HepG2 (cell line): ENCODE measurements around the gene SGIP1. TPM values are rescaled to one million over a fixed set of nuclear protein-coding genes. Genes with fewer than 3 reads are reported as not detected.
A peak's percentile ranks its signal among the peaks of the same experiment; 100 is the strongest.

Source experiments
- ATAC-seq: fragments of 200-7000 bp; cut with Tn5 transposase; 3 replicates; pipeline ENCODE4 v1.9.1; 2020; ENCODE audit warnings: mild to moderate bottlenecking, moderate library complexity
- BruUV-seq: library from RNA; stranded (reverse); fragments of 400-500 nt; replicated peaks from 2 replicates; lab custom pipeline; 2021; lab: Mats Ljungman, UMichigan
- CTCF ChIA-PET: fragments of 300-600 bp; formaldehyde crosslinking; extraction: SDS; loops from one replicate; lab custom pipeline; 2021; ENCODE audit warnings: low total read pairs, inconsistent platforms, low intra/inter-chr PET ratio; lab: Yijun Ruan, JAX
- POLR2A ChIA-PET: fragments of 350-600 bp; sonication (Branson Sonifier 250); formaldehyde crosslinking; loops from one replicate; lab custom pipeline; 2020; ENCODE audit warnings: antibody characterized with exemption, inconsistent platforms; lab: Yijun Ruan, JAX
- DNase-seq: peaks from one replicate; pipeline ENCODE4 v3.0.0-alpha.2; 2015; ENCODE audit warnings: low spot score
- FAIRE-seq: peaks from 3 replicates; lab custom pipeline; 2011; peaks lifted over from hg19 to GRCh38; lab: Jason Lieb, UNC
- H2AFZ ChIP-seq: one replicate; pipeline ENCODE4 v1.6.1; 2011; ENCODE audit warnings: low read length, inconsistent platforms
- H3K27ac ChIP-seq: fragments of 300-600 bp; 3 replicates; pipeline ENCODE4 v1.8.0; 2011; ENCODE audit warnings: mixed run types, mild to moderate bottlenecking, mixed read lengths, low read length, inconsistent platforms; ENCODE audit not compliant: insufficient read depth; ENCODE audit errors: extremely low read length
- H3K27me3 ChIP-seq, 2 experiments: fragments of 200-600 bp in 1 of 2; 2 replicates in 1 of 2; 3 replicates in 1 of 2; pipeline versions ENCODE4 v1.6.0 to v1.8.0; 2011; ENCODE audit warnings: low read length in 2 of 2, mild to moderate bottlenecking in 2 of 2, moderate library complexity in 2 of 2, inconsistent platforms in 1 of 2; ENCODE audit not compliant: insufficient read depth in 2 of 2, control insufficient read depth in 1 of 2
- H3K36me3 ChIP-seq, 2 experiments: fragments of 200-600 bp in 1 of 2; replicated peaks in 1 of 2; 2 replicates in 1 of 2; 3 replicates in 1 of 2; pipeline versions ENCODE4 v1.5.1 to v1.8.0; 2011; ENCODE audit warnings: low read length in 2 of 2, inconsistent platforms in 1 of 2; ENCODE audit not compliant: insufficient read depth in 2 of 2, control insufficient read depth in 1 of 2
- H3K4me1 ChIP-seq: 2 replicates; pipeline ENCODE4 v1.5.1; 2012; ENCODE audit warnings: low read length, inconsistent platforms; ENCODE audit not compliant: insufficient read depth
- H3K4me2 ChIP-seq: 2 replicates; pipeline ENCODE4 v1.6.0; 2011; ENCODE audit warnings: low read depth, low read length, inconsistent platforms
- H3K4me3 ChIP-seq, 3 experiments: fragments of 200-600 bp in 1 of 3; sonication (generic), shearing (Covaris generic) in 1 of 3; replicated peaks in 1 of 3; 2 replicates each; pipeline ENCODE4 v1.5.1; 2011 to 2016; ENCODE audit warnings: low read length in 3 of 3, inconsistent platforms in 2 of 3, low read depth in 2 of 3, mild to moderate bottlenecking in 2 of 3, control low read depth in 1 of 3, mixed read lengths in 1 of 3; ENCODE audit not compliant: insufficient read depth in 1 of 3
- H3K79me2 ChIP-seq: one replicate; pipeline ENCODE4 v1.6.1; 2011; ENCODE audit warnings: low read length, inconsistent platforms; ENCODE audit not compliant: insufficient read depth
- H3K9ac ChIP-seq: 2 replicates; pipeline ENCODE4 v1.6.0; 2011; ENCODE audit warnings: mild to moderate bottlenecking, low read depth, low read length, inconsistent platforms; ENCODE audit not compliant: insufficient read depth
- H3K9me3 ChIP-seq: 2 replicates; pipeline ENCODE4 v1.5.1; 2012; ENCODE audit warnings: mild to moderate bottlenecking, low read length
- H4K20me1 ChIP-seq: 2 replicates; pipeline ENCODE4 v1.6.0; 2011; ENCODE audit warnings: inconsistent platforms, mild to moderate bottlenecking, low read length, moderate library complexity; ENCODE audit not compliant: insufficient read depth
- ATF1 ChIP-seq: IDR thresholded peaks from 2 replicates; pipeline ENCODE4 v1.6.1; 2016; ENCODE audit warnings: mild to moderate bottlenecking, control low read depth
- CHCHD3 ChIP-seq: sonication (generic); formaldehyde crosslinking; IDR thresholded peaks from 2 replicates; pipeline ENCODE4 v1.8.0; 2022; ENCODE audit warnings: mild to moderate bottlenecking, missing genetic modification reagents, moderate library complexity
- DZIP1 ChIP-seq: sonication (generic); formaldehyde crosslinking; IDR thresholded peaks from 2 replicates; pipeline ENCODE4 v1.5.0; 2020; ENCODE audit warnings: mild to moderate bottlenecking, missing genetic modification reagents
- HNF4A ChIP-seq: sonication (generic); formaldehyde crosslinking; IDR thresholded peaks from 2 replicates; pipeline ENCODE4 v1.4.0; 2020; ENCODE audit warnings: missing genetic modification reagents
- NR2F1 ChIP-seq, 2 experiments: fragments of 450-650 bp in 1 of 2; formaldehyde crosslinking in 1 of 2; IDR thresholded peaks; 2 replicates each; pipeline versions ENCODE4 v1.5.0 to v1.6.1; 2016 to 2020; ENCODE audit warnings: mild to moderate bottlenecking in 1 of 2, missing compliant biosample characterization in 1 of 2, missing genetic modification reagents in 1 of 2, moderate library complexity in 1 of 2
- RCOR2 ChIP-seq: IDR thresholded peaks from 2 replicates; pipeline ENCODE4 v1.6.1; 2016; ENCODE audit warnings: missing biosample characterization, missing genetic modification reagents
- SMARCE1 ChIP-seq: fragments of 450-650 bp; IDR thresholded peaks from 2 replicates; pipeline ENCODE4 v1.6.1; 2017; ENCODE audit warnings: borderline replicate concordance
- SPEN ChIP-seq: sonication (generic); formaldehyde crosslinking; IDR thresholded peaks from 2 replicates; pipeline ENCODE4 v1.5.1; 2020; ENCODE audit warnings: low read depth, mild to moderate bottlenecking, missing genetic modification reagents
- USF2 ChIP-seq, 2 experiments: sonication (generic) in 1 of 2; formaldehyde crosslinking in 1 of 2; IDR thresholded peaks; 2 replicates each; pipeline versions ENCODE4 v1.5.1 to v1.6.1; 2011 to 2020; ENCODE audit warnings: borderline replicate concordance in 1 of 2, low read depth in 1 of 2, low read length in 1 of 2, mild to moderate bottlenecking in 1 of 2, missing genetic modification reagents in 1 of 2, moderate library complexity in 1 of 2
- ZBTB7B ChIP-seq: sonication (generic); formaldehyde crosslinking; IDR thresholded peaks from 2 replicates; pipeline ENCODE4 v1.4.0; 2020; ENCODE audit warnings: missing genetic modification reagents
- ZFP36L1 ChIP-seq: sonication (generic); formaldehyde crosslinking; IDR thresholded peaks from 2 replicates; pipeline ENCODE4 v1.8.0; 2022; ENCODE audit warnings: mild to moderate bottlenecking, missing genetic modification reagents, moderate library complexity
- WGBS: methylation state at CpG from one replicate; pipeline ENCODE4 v1.1.6; 2017; ENCODE audit warnings: low lambda C conversion rate; 5-methylcytosine and 5-hydroxymethylcytosine counted together
- in situ Hi-C: cut with HindIII; loops from 2 replicates; pipeline ENCODE4 v1.10.0; 2017; ENCODE audit warnings: low pct_unique_long_range_greater_than_20kb; ENCODE audit not compliant: extremely low pct_ligation_motif_present
- intact Hi-C: fragments of 100-400 bp; cut with micrococcal nuclease; formaldehyde crosslinking; loops from one replicate; pipeline ENCODE4 v1.10.0; 2022; ENCODE audit not compliant: unreplicated experiment
- polyA plus RNA-seq, 8 experiments: library from polyadenylated mRNA; depleted of rRNA in 3 of 8; stranded (reverse) in 7 of 8; unstranded in 1 of 8; fragments of >200 nt; fragmentation: Illumina TruSeq in 4 of 8; extraction: Trizol in 4 of 8; gene quantifications; 2 replicates each; pipeline versions ENCODE4 v1.2.1 to v1.2.3, GENCODE V29; 2011 to 2016; ENCODE audit warnings: low read depth in 4 of 8, missing spikeins in 1 of 8, mixed read lengths in 1 of 8; ENCODE audit not compliant: insufficient read depth in 1 of 8
- total RNA-seq, 5 experiments: library from RNA; depleted of rRNA; stranded (reverse); fragments of >200 nt; fragmentation: Illumina TruSeq; extraction: Trizol; gene quantifications; 2 replicates each; pipeline ENCODE4 v1.2.3, GENCODE V29; 2016; ENCODE audit warnings: low read depth in 1 of 5
- TF ChIP-seq, protein P1 (sequence below): sonication (generic); formaldehyde crosslinking; IDR thresholded peaks from 2 replicates; pipeline ENCODE4 v1.4.0; 2020; ENCODE audit warnings: missing genetic modification reagents
- TF ChIP-seq, protein P2 (sequence below): sonication (generic); formaldehyde crosslinking; IDR thresholded peaks from 2 replicates; pipeline ENCODE4 v1.5.0; 2020; ENCODE audit warnings: missing genetic modification reagents

The SGIP1 gene
- total and polyA plus RNA-seq, 2 of the 13 experiments (the other 11 are each of a cell fraction or from before 2014, with no cell fraction given), result not detected

DNA sequence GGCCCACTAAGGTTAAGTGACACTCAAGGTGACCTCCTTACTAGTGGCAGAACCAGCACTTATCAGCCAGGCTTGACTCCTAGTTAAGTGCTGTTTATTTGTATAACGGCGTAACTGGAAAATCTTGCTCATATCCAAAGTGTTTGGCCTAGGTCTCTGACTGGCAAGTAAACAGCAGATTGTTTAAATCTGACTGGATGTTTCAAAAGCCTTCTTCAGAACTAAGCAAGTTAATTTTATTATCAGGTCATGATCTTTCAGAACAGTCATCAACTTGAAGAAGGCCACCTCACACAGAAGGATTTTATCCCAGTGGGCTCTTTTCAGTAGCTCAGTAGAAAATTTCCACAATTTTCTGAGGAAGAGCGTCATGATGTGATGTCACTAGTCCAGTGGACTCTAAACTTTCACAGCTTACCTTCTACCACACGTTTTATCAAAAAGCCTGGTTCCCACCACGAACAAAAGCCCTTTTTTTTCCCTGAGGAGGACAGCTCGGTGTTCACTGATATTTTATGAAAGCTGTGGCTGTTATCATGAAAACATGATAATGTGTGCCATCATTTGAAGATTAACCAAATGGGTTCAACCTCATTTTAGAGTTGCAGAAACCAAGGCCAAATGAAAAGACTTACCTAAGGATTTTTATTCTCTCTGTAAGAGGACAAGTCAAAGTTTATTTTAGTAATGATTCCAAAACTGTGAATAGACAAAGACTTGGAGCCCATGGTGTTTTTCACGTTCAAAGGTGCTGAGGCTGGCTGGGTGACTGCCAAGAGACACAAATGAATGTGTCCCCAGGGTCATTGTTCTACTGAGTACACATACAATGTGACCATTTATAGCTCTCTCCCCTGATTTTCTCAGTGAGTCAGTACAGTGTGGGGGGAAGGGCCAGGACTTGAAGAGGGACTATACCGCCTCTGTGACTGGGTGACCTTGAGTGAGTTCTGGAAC lies 9.1 kb downstream of the SGIP1 start:
- Histone ChIP-seq H3K27me3 (no peaks in the 10 kb centered on the region), H3K4me1 (peaks cover 53% of the 10 kb centered on the region), H3K27ac (peak overlapping the region; percentile 92), H4K20me1 (no peaks in the 10 kb centered on the region), H3K36me3 (no peaks in the 10 kb centered on the region), H3K4me3 (peak overlapping the region; percentile 1 to 49 (median 43); a peak in 3 of 6 replicates), H3K79me2 (no peaks in the 10 kb centered on the region), H3K9ac (peak overlapping the region; percentile 71), H2AFZ (peak overlapping the region; percentile 76), H3K9me3 (no peaks in the 10 kb centered on the region), H3K4me2 (peak overlapping the region; percentile 78)
- intact Hi-C loops (loop anchor here (1.0 kb wide), 1 partner anchor 20 kb away; no protein-coding TSS in a partner anchor), in situ Hi-C loops (no loop called here)
- TSS peak; percentile 90 for BruUV-seq
- 2% methylated on average over 8 of the region's 8 CpGs for WGBS
- CTCF ChIA-PET, result no interaction called here
- POLR2A ChIA-PET, result interaction anchor here (1.2 to 2.5 kb wide), 3 partner anchors 10 to 22 kb away, joined by 3 to 11 read pairs (median 8); no protein-coding TSS in a partner anchor
- peak; percentile 94 for FAIRE-seq
- ATAC-seq, result peak; percentile 99
- peak; percentile 98 for DNase-seq
- TF ChIP-seq, protein P1, sequence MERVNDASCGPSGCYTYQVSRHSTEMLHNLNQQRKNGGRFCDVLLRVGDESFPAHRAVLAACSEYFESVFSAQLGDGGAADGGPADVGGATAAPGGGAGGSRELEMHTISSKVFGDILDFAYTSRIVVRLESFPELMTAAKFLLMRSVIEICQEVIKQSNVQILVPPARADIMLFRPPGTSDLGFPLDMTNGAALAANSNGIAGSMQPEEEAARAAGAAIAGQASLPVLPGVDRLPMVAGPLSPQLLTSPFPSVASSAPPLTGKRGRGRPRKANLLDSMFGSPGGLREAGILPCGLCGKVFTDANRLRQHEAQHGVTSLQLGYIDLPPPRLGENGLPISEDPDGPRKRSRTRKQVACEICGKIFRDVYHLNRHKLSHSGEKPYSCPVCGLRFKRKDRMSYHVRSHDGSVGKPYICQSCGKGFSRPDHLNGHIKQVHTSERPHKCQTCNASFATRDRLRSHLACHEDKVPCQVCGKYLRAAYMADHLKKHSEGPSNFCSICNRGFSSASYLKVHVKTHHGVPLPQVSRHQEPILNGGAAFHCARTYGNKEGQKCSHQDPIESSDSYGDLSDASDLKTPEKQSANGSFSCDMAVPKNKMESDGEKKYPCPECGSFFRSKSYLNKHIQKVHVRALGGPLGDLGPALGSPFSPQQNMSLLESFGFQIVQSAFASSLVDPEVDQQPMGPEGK, result peak; percentile 58; the same call in 1 of the 2 replicates
- TF ChIP-seq HNF4A, result peak; percentile 78
- peak; percentile 75 for TF ChIP-seq ATF1
- TF ChIP-seq, protein P2, sequence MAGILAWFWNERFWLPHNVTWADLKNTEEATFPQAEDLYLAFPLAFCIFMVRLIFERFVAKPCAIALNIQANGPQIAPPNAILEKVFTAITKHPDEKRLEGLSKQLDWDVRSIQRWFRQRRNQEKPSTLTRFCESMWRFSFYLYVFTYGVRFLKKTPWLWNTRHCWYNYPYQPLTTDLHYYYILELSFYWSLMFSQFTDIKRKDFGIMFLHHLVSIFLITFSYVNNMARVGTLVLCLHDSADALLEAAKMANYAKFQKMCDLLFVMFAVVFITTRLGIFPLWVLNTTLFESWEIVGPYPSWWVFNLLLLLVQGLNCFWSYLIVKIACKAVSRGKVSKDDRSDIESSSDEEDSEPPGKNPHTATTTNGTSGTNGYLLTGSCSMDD (CRISPR knock-in tag), result no peak
- no peak for TF ChIP-seq USF2 (IDR thresholded peaks at IDR 0.05; ENCODE audit: low read depth, low read length)
- peak; percentile 51; the same call in 1 of the 2 replicates for TF ChIP-seq USF2 (CRISPR knock-in tag; IDR thresholded peaks at IDR 0.05; ENCODE audit: borderline replicate concordance)
- TF ChIP-seq NR2F1 (CRISPR knock-in tag; IDR thresholded peaks at IDR 0.05), result peak; percentile 26 to 64; a peak in 3 of 4 replicates
- TF ChIP-seq RCOR2, result peak; percentile 51; the same call in 1 of the 2 replicates
- no peak for TF ChIP-seq DZIP1 (CRISPR knock-in tag)
- 0 out of 2 replicates have a peak, but pooled peaks have one; percentile 44 for TF ChIP-seq ZFP36L1 (CRISPR knock-in tag)
- no peak for TF ChIP-seq CHCHD3 (CRISPR knock-in tag)
- TF ChIP-seq SPEN (CRISPR knock-in tag), result peak; percentile 49; the same call in 1 of the 2 replicates
- TF ChIP-seq ZBTB7B (CRISPR knock-in tag), result peak; percentile 45
- no peak for TF ChIP-seq SMARCE1
